Activated B cell treated with CpG ODN at 0.5 μM for 24 hours (primary cell): ENCODE results near the gene COL4A6. TPM values are rescaled to one million over a fixed set of nuclear protein-coding genes. Genes with fewer than 3 reads are reported as not detected.

Source experiments
- ATAC-seq: fragments of 200-7000 bp; cut with Tn5 transposase; one replicate; pipeline ENCODE4 v1.10.0; 2021; ENCODE audit warnings: low read depth, mild to moderate bottlenecking, moderate library complexity
- CTCF ChIA-PET: fragments of 350-600 bp; sonication (Branson Sonifier 250); formaldehyde crosslinking; loops from one replicate; lab custom pipeline; 2021; ENCODE audit warnings: antibody characterized with exemption; lab: Charles Lee
- POLR2A ChIA-PET: fragments of 350-600 bp; sonication (Branson Sonifier 250); formaldehyde crosslinking; loops from one replicate; lab custom pipeline; 2021; ENCODE audit warnings: antibody characterized with exemption; lab: Charles Lee
- DNase-seq: peaks from one replicate; pipeline ENCODE4 v3.0.0; 2022
- H3K27ac Mint-ChIP-seq: one replicate; pipeline ENCODE4 v1.8.0; 2020; ENCODE audit warnings: mixed read lengths
- H3K27me3 Mint-ChIP-seq: one replicate; pipeline ENCODE4 v1.8.0; 2021; ENCODE audit warnings: mixed read lengths
- H3K36me3 Mint-ChIP-seq: one replicate; pipeline ENCODE4 v1.8.0; 2021; ENCODE audit warnings: low read depth, mixed read lengths
- H3K4me1 Mint-ChIP-seq: one replicate; pipeline ENCODE4 v1.8.0; 2021; ENCODE audit warnings: mixed read lengths
- H3K4me3 Mint-ChIP-seq: one replicate; pipeline ENCODE4 v1.8.0; 2020; ENCODE audit warnings: mild to moderate bottlenecking, mixed read lengths
- H3K9me3 Mint-ChIP-seq: one replicate; pipeline ENCODE4 v1.8.0; 2020; ENCODE audit warnings: mixed read lengths
- intact Hi-C: fragments of 100-400 bp; cut with micrococcal nuclease; formaldehyde crosslinking; loops from one replicate; pipeline ENCODE4 v1.15.1; 2024
- total RNA-seq: library from RNA; stranded (reverse); gene quantifications from 2 replicates; pipeline ENCODE4 v1.2.3, GENCODE V29; 2022
- TF ChIP-seq, protein P1 (sequence below): fragments of 200-600 bp; IDR thresholded peaks from one replicate; pipeline ENCODE4 v1.8.0; 2022; ENCODE audit warnings: antibody characterized with exemption, mild to moderate bottlenecking

COL4A6 gene
- total RNA-seq, 1 donor from 2014 or later: not detected

DNA sequence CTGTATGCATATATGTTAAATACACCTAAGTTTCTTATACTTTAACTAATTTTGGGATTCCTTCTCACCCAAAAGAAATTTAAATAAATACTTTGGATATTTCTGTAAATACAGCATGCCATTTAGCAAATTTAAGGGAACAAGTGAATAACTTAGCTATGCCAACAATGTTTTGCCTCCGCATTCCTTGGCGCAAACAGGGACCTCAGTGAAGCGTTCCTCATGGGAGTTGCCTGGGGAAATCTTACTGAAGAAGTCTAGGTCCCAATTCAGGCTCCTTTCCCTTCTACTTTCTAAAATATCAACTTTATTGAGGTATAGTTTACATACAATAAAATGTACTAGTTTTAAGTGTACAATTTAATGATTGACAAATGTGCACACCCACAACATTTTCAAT is 26.4 kb upstream of the COL4A6 start:
- ChIA-PET CTCF (no interaction called here), POLR2A (no interaction called here)
- no peaks in the 10 kb centered on the region for H3K9me3 Mint-ChIP-seq
- no peaks in the 10 kb centered on the region for H3K36me3 Mint-ChIP-seq
- TF ChIP-seq, protein P1, sequence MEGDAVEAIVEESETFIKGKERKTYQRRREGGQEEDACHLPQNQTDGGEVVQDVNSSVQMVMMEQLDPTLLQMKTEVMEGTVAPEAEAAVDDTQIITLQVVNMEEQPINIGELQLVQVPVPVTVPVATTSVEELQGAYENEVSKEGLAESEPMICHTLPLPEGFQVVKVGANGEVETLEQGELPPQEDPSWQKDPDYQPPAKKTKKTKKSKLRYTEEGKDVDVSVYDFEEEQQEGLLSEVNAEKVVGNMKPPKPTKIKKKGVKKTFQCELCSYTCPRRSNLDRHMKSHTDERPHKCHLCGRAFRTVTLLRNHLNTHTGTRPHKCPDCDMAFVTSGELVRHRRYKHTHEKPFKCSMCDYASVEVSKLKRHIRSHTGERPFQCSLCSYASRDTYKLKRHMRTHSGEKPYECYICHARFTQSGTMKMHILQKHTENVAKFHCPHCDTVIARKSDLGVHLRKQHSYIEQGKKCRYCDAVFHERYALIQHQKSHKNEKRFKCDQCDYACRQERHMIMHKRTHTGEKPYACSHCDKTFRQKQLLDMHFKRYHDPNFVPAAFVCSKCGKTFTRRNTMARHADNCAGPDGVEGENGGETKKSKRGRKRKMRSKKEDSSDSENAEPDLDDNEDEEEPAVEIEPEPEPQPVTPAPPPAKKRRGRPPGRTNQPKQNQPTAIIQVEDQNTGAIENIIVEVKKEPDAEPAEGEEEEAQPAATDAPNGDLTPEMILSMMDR: no peak
- H3K4me1 Mint-ChIP-seq: no peaks in the 10 kb centered on the region
- no peak overlapping the region for H3K27ac Mint-ChIP-seq
- no peak for DNase-seq
- intact Hi-C loops: no loop called here
- no peaks in the 10 kb centered on the region for H3K27me3 Mint-ChIP-seq
- H3K4me3 Mint-ChIP-seq: no peak overlapping the region
- ATAC-seq: no peak

DNA sequence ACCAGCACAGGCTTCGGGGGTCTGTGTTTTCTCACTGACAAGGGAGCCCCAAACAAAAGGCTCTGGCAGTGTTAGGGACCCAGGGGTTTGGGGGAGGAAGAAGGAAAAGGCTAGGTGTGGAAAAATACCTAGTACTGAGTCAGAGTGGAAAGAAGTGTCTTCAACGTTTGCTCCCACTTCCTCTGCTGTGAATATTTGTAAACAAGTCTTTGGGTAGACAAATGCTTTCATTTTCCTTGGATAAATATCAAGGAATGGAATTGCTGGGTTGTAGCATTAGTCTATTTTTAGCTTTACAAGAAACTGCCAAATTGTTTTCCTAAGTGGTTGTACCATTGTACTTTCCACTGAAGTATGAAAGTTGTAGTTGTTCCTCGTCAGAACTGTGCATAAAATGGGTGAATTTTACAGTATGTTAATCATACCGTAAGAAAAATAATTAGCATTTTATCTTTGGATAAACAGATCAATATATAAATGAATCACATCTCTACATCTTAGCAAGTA is 18.8 kb upstream of the COL4A6 start:
- no peaks in the 10 kb centered on the region for H3K9me3 Mint-ChIP-seq
- ChIA-PET POLR2A (no interaction called here), CTCF (no interaction called here)
- H3K27ac Mint-ChIP-seq: no peak overlapping the region
- H3K36me3 Mint-ChIP-seq: no peaks in the 10 kb centered on the region
- intact Hi-C loops: no loop called here
- TF ChIP-seq, protein P1: no peak
- no peaks in the 10 kb centered on the region for H3K27me3 Mint-ChIP-seq
- H3K4me1 Mint-ChIP-seq: no peaks in the 10 kb centered on the region
- DNase-seq (no peak), ATAC-seq (no peak)
- H3K4me3 Mint-ChIP-seq: no peak overlapping the region

DNA sequence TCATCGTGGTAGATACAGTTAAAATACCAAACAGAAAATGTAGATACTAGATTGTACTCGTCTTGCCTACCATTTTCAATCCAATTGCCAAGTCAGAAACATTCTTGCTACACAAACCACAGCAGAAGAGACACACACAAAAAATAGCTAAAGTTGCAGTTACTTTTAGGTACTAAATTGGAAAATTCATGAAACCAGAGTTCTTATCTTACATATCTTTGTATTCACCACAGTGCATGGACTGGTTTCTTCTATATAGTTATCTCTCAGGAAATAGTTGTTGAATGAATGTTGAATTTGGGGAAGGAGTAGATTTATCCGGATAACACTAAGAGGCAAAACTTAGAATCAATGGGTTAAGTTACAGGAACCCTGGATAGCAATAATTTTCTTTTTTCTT is 15.6 kb upstream of the COL4A6 start:
- intact Hi-C loops: no loop called here
- ChIA-PET CTCF (no interaction called here), POLR2A (no interaction called here)
- ATAC-seq (no peak), DNase-seq (no peak)
- H3K27ac Mint-ChIP-seq: no peak overlapping the region
- H3K27me3 Mint-ChIP-seq: no peaks in the 10 kb centered on the region
- no peak overlapping the region for H3K4me3 Mint-ChIP-seq
- H3K9me3 Mint-ChIP-seq: no peaks in the 10 kb centered on the region
- no peaks in the 10 kb centered on the region for H3K4me1 Mint-ChIP-seq
- TF ChIP-seq, protein P1: no peak
- H3K36me3 Mint-ChIP-seq: no peaks in the 10 kb centered on the region

DNA sequence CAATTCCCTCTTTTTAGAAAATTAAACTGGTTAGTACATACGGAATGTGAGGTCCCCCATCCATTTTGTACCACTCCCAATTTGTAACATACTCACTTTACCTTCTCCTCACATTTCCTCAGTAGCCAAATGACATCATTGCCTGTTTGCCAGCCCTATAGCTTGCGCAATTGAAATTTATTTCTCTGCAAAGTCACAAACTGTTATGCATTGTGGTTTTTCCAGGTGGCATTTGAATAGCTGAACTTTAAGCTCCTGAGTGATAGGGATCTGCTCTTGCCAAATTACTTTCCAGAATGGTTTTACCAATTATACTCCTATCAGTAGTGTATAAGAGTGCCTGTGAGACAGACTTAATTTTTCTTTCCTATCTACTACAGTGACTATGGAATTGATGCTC is 9.1 kb upstream of the COL4A6 start:
- DNase-seq (no peak), ATAC-seq (no peak)
- CTCF ChIA-PET: no interaction called here
- no peak overlapping the region for H3K4me3 Mint-ChIP-seq
- POLR2A ChIA-PET: no interaction called here
- no peaks in the 10 kb centered on the region for H3K36me3 Mint-ChIP-seq
- no peaks in the 10 kb centered on the region for H3K27me3 Mint-ChIP-seq
- TF ChIP-seq, protein P1: no peak
- intact Hi-C loops: no loop called here
- H3K27ac Mint-ChIP-seq: no peak overlapping the region
- no peaks in the 10 kb centered on the region for H3K9me3 Mint-ChIP-seq
- H3K4me1 Mint-ChIP-seq: no peaks in the 10 kb centered on the region

DNA sequence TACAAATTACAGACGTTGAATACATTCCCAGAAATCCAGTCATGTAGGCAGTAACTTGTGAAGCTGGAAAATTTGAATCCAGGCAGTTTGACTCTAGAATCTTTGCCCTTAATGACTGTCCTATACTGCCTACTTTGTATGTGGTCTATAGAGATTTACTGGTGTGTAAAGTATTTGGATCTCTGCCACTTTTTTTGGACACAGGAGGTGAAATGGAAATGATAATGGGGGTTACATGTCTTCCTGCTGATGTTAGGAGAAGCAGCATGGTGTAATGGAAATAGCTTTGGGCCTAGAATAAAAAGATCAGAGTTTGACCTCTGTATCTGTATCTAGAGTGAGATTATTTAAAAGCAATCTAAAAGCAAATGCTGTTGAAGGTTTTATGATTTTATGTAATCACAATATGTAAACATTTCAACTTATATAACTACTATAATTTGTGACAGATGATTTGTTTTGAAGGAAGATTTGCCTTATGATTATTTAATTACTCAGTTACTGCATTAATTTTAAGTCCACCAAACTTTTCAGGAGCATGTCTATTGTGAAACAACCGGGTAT is 4.8 kb upstream of the COL4A6 start:
- Mint-ChIP-seq H3K27ac (no peak overlapping the region), H3K4me1 (peaks cover 9% of the 10 kb centered on the region), H3K9me3 (no peaks in the 10 kb centered on the region), H3K36me3 (no peaks in the 10 kb centered on the region), H3K4me3 (no peak overlapping the region), H3K27me3 (peaks cover 6% of the 10 kb centered on the region)
- no peak for DNase-seq
- TF ChIP-seq, protein P1: no peak
- ChIA-PET POLR2A (no interaction called here), CTCF (no interaction called here)
- ATAC-seq: no peak
- intact Hi-C loops: no loop called here
